GM18508 (cell line): ENCODE measurements around the gene MAGEL2.
"Not testable (repeated sequence)": the region's sequence is repeated elsewhere in the genome, so short reads cannot be mapped to it uniquely, and the experiment has no call there.

ENCODE experiments used
- ATAC-seq: cut with Tn5 transposase; IDR thresholded peaks from one replicate; pipeline ENCODE4 v1.9.1; 2021; ENCODE audit warnings: moderate number of reproducible peaks; ENCODE audit not compliant: insufficient read depth, unreplicated experiment

Gene MAGEL2

GRCh38 chr15:23628612-23629233 is 18.9 kb downstream of the MAGEL2 start:
- no peak for ATAC-seq

- no peak for ATAC-seq
Observed at GRCh38 chr15:23616536-23616935, 31.1 kb downstream of the MAGEL2 start.

GRCh38 chr15:23606226-23606625 is 41.4 kb downstream of the MAGEL2 start:
- ATAC-seq, result no peak

GRCh38 chr15:23602124-23602523 is 45.5 kb downstream of the MAGEL2 start:
- no peak for ATAC-seq

GRCh38 chr15:23599053-23599452 is 48.6 kb downstream of the MAGEL2 start:
- ATAC-seq, result no peak

GRCh38 chr15:23597278-23597677 is 50.4 kb downstream of the MAGEL2 start:
- not testable (repeated sequence) for ATAC-seq

GRCh38 chr15:23596736-23597135 is 50.9 kb downstream of the MAGEL2 start:
- ATAC-seq, result no peak

- no peak for ATAC-seq
Observed at GRCh38 chr15:23595368-23595767, 52.3 kb downstream of the MAGEL2 start.

- no peak for ATAC-seq
Observed at GRCh38 chr15:23594252-23594770, 53.4 kb downstream of the MAGEL2 start.
